Esophagus squamous epithelium (tissue), 4 donors: Measurements from ENCODE around the gene DOCK10.

Experiments
- CTCF ChIP-seq, 6 experiments: fragments of 450-650 bp in 4 of 6; fragments of 200-600 bp in 2 of 6; sonication (generic) in 2 of 6; IDR thresholded peaks; one replicate each; pipeline ENCODE4 v1.5.1; 2016 to 2019; ENCODE audit warnings: antibody characterized with exemption in 6 of 6, mild to moderate bottlenecking in 4 of 6, moderate library complexity in 4 of 6
- POLR2A ChIP-seq, 4 donors: fragments of 450-650 bp; IDR thresholded peaks; one replicate each; pipeline ENCODE4 v1.6.1; 2017; ENCODE audit warnings: antibody characterized with exemption in 4 of 4, mild to moderate bottlenecking in 4 of 4, moderate library complexity in 3 of 4

GRCh38 chr2:224959556-224959955, 82.7 kb downstream of the DOCK10 start:
- TF ChIP-seq CTCF (IDR thresholded peaks at IDR 0.05) = no peak
- TF ChIP-seq POLR2A (IDR thresholded peaks at IDR 0.05) = no peak
